Measurements from ENCODE around the gene FYN.

GRCh38 chr6:111727802-111728201 is 145.4 kb downstream of the FYN start:
- TF ChIP-seq YY1 (IDR thresholded peaks at IDR 0.05; ENCODE audit: insufficient read depth, insufficient read length) (no peak), SUZ12 (IDR thresholded peaks at IDR 0.05; ENCODE audit: extremely low read depth, insufficient read depth, insufficient read length) (no peak)

Measured in NT2/D1 (cell line).